Gastrocnemius medialis (tissue), 4 donors: ENCODE measurements around the gene TASOR2.

Experiments used
- POLR2A ChIP-seq, 2 donors: fragments of 450-650 bp; IDR thresholded peaks; one replicate each; pipeline ENCODE4 v1.6.1; 2017; ENCODE audit warnings: antibody characterized with exemption in 2 of 2, mild to moderate bottlenecking in 2 of 2, moderate library complexity in 2 of 2
- TF ChIP-seq, protein P1 (sequence below), 5 experiments: fragments of 450-650 bp in 3 of 5; fragments of 200-600 bp in 2 of 5; sonication (generic) in 2 of 5; IDR thresholded peaks in 4 of 5; conservative IDR thresholded peaks in 1 of 5; 1 replicate in 4 of 5; 2 replicates in 1 of 5; pipeline ENCODE4 v1.5.1; 2016 to 2019; ENCODE audit warnings: antibody characterized with exemption in 5 of 5, mild to moderate bottlenecking in 3 of 5, moderate library complexity in 3 of 5

DNA sequence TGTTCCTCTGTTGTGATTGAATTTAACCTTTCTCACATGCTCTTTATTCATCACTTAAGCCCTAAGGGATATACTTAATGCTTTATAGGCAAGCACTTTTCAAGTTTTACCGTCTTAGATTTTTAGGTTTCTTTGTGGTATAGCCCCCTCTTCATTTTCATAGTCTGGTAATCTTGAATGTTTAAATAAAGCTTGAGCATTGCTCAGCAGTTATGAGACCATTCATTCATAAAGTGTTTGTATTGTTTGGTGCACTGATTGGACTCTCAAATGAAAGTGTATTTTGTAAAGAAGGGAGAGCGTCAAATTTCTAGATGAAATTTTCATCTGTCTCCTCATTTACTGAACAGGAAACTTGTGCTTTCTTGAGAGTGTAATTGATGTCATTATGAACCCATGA, 25.2 kb downstream of the TASOR2 start:
- TF ChIP-seq, protein P1, sequence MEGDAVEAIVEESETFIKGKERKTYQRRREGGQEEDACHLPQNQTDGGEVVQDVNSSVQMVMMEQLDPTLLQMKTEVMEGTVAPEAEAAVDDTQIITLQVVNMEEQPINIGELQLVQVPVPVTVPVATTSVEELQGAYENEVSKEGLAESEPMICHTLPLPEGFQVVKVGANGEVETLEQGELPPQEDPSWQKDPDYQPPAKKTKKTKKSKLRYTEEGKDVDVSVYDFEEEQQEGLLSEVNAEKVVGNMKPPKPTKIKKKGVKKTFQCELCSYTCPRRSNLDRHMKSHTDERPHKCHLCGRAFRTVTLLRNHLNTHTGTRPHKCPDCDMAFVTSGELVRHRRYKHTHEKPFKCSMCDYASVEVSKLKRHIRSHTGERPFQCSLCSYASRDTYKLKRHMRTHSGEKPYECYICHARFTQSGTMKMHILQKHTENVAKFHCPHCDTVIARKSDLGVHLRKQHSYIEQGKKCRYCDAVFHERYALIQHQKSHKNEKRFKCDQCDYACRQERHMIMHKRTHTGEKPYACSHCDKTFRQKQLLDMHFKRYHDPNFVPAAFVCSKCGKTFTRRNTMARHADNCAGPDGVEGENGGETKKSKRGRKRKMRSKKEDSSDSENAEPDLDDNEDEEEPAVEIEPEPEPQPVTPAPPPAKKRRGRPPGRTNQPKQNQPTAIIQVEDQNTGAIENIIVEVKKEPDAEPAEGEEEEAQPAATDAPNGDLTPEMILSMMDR (IDR thresholded peaks at IDR 0.05 in 4 of 5, conservative IDR thresholded peaks at IDR 0.05 in 1 of 5): no peak
- no peak for TF ChIP-seq POLR2A (IDR thresholded peaks at IDR 0.05)
